Pancreas (tissue), 10 donors: ENCODE results near the gene TRMT44. TPM values are rescaled to one million over a fixed set of nuclear protein-coding genes. Genes with fewer than 3 reads are reported as not detected.

ENCODE experiments used
- ATAC-seq, 4 donors: fragments of 200-7000 bp; cut with Tn5 transposase; one replicate each; pipeline versions ENCODE4 v1.8.0 to v1.9.1; 2020; ENCODE audit warnings: mild to moderate bottlenecking in 4 of 4, moderate library complexity in 4 of 4
- DNase-seq, 6 donors: peaks; one replicate each; pipeline ENCODE4 v3.0.0-alpha.2; 2020
- FAIRE-seq: peaks from 2 replicates; lab custom pipeline; 2012; peaks lifted over from hg19 to GRCh38; lab: Jason Lieb, UNC
- H3K27ac ChIP-seq, 4 donors: fragments of 200-600 bp; sonication (generic); 1 replicate in 3 of 4; 2 replicates in 1 of 4; pipeline versions ENCODE4 v1.5.0 to v1.8.0; 2020
- H3K27me3 ChIP-seq, 4 donors: fragments of 200-600 bp; one replicate each; pipeline ENCODE4 v1.8.0; 2021
- H3K36me3 ChIP-seq, 3 donors: fragments of 200-600 bp; sonication (generic) in 1 of 3; one replicate each; pipeline versions ENCODE4 v1.5.0 to v1.8.0; 2020 to 2021
- H3K4me1 ChIP-seq, 3 donors: fragments of 200-600 bp; one replicate each; pipeline ENCODE4 v1.8.0; 2021
- H3K4me3 ChIP-seq, 4 donors: fragments of 200-600 bp; sonication (generic) in 2 of 4; one replicate each; pipeline versions ENCODE4 v1.5.0 to v1.8.0; 2020 to 2021
- H3K9me3 ChIP-seq, 4 donors: fragments of 200-600 bp; one replicate each; pipeline ENCODE4 v1.8.0; 2021
- WGBS, 2 donors: extraction: QIAGEN DNeasy Blood & Tissue Kit; methylation state at CpG; one replicate each; pipeline ENCODE4 v1.1.7; 2013; 5-methylcytosine and 5-hydroxymethylcytosine counted together
- intact Hi-C, 3 donors: fragments of 100-400 bp; cut with DNase I; formaldehyde crosslinking; loops; one replicate each; pipeline versions ENCODE4 v1.11.1 to v1.14.2; 2022
- polyA plus RNA-seq, 2 donors: library from polyadenylated mRNA; stranded (reverse); fragments of 200-250 nt; gene quantifications; one replicate each; pipeline ENCODE4 v1.2.3, GENCODE V29; 2013
- total RNA-seq, 6 donors: library from RNA; stranded (reverse); fragmentation: NEBNext Ultra II Directional in 4 of 6; extraction: Animal tissue kit (Norgen Biotek cat#: 25700) in 4 of 6; gene quantifications; one replicate each; pipeline versions ENCODE4 v1.2.1 to v1.2.4, GENCODE V29; 2021 to 2023
- TF ChIP-seq, protein P1 (sequence below), 4 donors: fragments of 200-600 bp; sonication (generic) in 3 of 4; IDR thresholded peaks; one replicate each; pipeline versions ENCODE4 v1.5.0 to v1.8.0; 2021; ENCODE audit warnings: antibody characterized with exemption in 4 of 4
- donor health status: healthy with polysubstance abuse.
- donor health status: DM: no; HTN: no; CAD: no; lungs with moderate emphysema.
- donor health status: DM: no; HTN: no; CAD: no.
- donor health status: control.
- donor health status: control.
- donor health status: Bipolar disorder and iron deficiency.
- donor health status: DM: yes; HTN: yes; CAD: no.
- donor health status: DM: no; HTN: no; CAD: no.
- donor health status: DM: no; HTN: no; CAD: no.
- donor health status: DM: yes; HTN: yes; CAD: no.

Gene TRMT44
- total and polyA plus RNA-seq, 8 donors = 6.1 to 14.0 (median 8.7) TPM

DNA sequence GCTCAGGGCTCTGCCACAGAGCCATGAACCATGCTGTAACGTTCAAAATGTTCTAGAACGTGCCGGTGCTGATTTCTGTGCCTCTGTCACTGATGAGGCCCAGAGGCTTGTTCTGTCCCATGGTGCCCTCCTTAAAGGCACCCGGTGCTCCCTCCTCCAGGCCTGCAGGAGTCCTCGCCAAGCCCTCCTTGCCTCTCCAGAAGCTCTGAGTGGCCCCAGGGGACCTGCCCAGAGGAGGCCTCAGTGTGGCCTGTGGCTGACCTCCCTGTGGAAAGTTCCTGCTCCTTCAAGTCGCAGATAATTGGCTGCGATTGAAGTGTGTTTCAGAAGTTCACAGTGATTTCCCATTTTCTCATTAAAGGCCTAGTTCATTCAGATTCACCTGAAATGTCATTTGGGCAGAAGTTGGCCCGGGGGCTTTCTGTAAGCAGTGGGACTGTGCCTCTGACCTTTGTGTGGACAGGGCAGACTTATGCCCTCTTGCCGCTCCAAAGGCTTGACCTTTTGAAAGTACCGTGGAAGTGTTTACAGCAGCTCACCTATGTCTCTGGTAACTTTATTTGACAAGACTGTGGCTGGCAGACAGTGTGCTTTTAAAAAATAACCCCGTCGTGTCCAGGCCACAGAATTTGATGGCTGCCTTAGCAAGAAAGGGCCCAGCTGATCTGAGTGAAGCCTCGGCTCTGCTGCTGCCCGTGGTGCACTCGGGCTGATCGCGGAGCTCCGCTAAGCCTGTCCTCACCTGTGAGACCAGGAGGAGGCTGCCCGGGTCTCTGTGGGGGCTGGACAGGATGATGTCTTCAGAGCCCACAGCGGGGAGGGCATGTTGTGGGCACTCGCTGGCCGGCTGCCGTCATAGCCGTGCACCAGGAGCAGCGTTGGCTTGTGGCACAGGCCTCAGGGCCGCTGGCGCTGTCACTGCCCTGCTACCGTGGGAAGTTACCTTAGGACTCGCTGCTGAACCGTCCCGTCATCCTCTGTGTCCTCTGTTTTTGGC, 25.3 kb downstream of the TRMT44 start:
- Histone ChIP-seq H3K9me3 (no peaks in the 10 kb centered on the region), H3K27me3 (no peaks in the 10 kb centered on the region), H3K4me1 (no peaks in the 10 kb centered on the region), H3K27ac (no peak overlapping the region), H3K4me3 (no peak overlapping the region), H3K36me3 (peaks cover 0 to 40% (median 0%) of the 10 kb centered on the region in 3 donors)
- DNase-seq (no peak), ATAC-seq (no peak), FAIRE-seq (no peak)
- intact Hi-C loops = loop anchor here in 2 of 3 donors (5.0 kb wide), 3 partner anchors 76 to 131 kb away; no protein-coding TSS in a partner anchor
- TF ChIP-seq, protein P1, sequence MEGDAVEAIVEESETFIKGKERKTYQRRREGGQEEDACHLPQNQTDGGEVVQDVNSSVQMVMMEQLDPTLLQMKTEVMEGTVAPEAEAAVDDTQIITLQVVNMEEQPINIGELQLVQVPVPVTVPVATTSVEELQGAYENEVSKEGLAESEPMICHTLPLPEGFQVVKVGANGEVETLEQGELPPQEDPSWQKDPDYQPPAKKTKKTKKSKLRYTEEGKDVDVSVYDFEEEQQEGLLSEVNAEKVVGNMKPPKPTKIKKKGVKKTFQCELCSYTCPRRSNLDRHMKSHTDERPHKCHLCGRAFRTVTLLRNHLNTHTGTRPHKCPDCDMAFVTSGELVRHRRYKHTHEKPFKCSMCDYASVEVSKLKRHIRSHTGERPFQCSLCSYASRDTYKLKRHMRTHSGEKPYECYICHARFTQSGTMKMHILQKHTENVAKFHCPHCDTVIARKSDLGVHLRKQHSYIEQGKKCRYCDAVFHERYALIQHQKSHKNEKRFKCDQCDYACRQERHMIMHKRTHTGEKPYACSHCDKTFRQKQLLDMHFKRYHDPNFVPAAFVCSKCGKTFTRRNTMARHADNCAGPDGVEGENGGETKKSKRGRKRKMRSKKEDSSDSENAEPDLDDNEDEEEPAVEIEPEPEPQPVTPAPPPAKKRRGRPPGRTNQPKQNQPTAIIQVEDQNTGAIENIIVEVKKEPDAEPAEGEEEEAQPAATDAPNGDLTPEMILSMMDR (IDR thresholded peaks at IDR 0.05) = no peak
- WGBS, 2 donors = 87 to 88% methylated on average over 31 of the region's 31 CpGs

DNA sequence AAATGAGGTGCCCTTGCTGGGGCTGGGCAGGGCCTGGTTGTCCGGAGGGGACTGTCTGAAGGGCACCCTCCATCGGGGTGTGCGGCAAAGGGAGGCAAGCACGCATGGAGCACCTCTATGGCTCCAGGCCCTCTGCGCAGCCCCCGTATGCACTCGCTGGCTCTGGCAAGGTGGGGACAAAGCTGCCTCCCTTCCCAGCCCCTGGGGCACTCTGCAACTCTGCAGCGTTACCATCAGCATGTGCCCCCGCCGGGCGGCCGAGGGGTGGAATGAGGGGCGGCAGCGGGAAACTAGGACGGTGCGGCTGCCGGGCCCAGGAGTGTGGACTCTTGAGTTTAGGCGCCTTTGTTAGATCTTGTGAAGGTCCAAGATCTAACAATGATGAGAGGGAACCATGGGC, 26.4 kb downstream of the TRMT44 start:
- ATAC-seq = no peak
- intact Hi-C loops = loop anchor here in 2 of 3 donors (5.0 kb wide), 3 partner anchors 75 to 130 kb away; no protein-coding TSS in a partner anchor

DNA sequence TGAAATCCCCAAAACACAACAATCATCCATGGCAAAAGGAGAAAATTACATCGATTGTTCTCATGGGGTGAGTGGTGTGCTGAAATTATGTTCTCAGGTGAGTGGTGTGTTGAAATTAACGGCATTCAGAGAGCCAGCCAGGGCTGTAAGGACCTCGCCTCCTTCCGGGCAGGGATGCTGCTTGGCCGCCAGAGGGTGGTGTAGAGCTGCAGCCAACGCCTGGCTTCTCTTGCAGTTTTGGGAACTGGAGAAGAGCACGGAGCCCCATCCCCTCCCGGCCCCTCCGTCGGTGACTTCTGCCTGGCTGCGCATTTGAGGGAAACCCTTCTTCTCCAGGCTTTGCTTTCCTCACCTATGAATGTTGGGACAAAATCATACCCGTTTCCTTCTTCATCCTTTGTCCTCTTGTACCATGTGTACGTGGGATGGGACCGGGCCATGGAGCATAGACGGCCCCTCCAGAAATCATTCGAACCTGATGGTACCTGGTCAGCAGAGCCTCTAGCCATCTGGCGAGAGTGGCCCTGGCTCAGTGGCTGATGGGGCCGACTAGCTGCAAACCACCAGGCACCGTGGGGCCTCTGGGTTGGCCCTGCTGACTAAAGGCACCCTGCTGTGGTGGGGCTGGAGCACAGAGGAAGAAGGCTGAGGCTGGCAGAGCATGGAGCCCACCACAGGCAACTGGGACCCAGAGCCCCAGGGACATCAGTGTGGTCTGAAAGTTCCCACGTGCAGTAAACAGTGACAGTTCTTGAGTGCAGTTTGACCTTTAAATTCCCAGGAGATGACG, 28.4 kb downstream of the TRMT44 start:
- no peak overlapping the region for H3K4me3 ChIP-seq
- DNase-seq (peak; percentile 41 to 84 (median 68)), FAIRE-seq (no peak), ATAC-seq (peak; percentile 68 to 87 (median 86))
- no peaks in the 10 kb centered on the region for H3K4me1 ChIP-seq
- TF ChIP-seq, protein P1 (IDR thresholded peaks at IDR 0.05) = peak; percentile 78 to 84 (median 81)
- H3K27ac ChIP-seq = no peak overlapping the region
- peaks cover 0 to 38% (median 0%) of the 10 kb centered on the region in 3 donors for H3K36me3 ChIP-seq
- no peaks in the 10 kb centered on the region for H3K27me3 ChIP-seq
- 56% methylated on average over 21 of the region's 21 CpGs for WGBS, 2 donors
- intact Hi-C loops = loop anchor here in 2 of 3 donors (5.0 kb wide), 3 partner anchors 73 to 128 kb away; no protein-coding TSS in a partner anchor
- H3K9me3 ChIP-seq = no peaks in the 10 kb centered on the region

More for the DNA sequence above, 26.4 kb downstream of the TRMT44 start:
- Histone ChIP-seq H3K27me3 (no peaks in the 10 kb centered on the region), H3K36me3 (peaks cover 0 to 40% (median 0%) of the 10 kb centered on the region in 3 donors), H3K4me1 (no peaks in the 10 kb centered on the region), H3K27ac (no peak overlapping the region), H3K4me3 (no peak overlapping the region), H3K9me3 (no peaks in the 10 kb centered on the region)
- 95 to 96% methylated on average over 18 of the region's 18 CpGs for WGBS, 2 donors
- TF ChIP-seq, protein P1 (IDR thresholded peaks at IDR 0.05) = no peak
- no peak for FAIRE-seq
- peak in 1 of 6 donors; percentile 65 for DNase-seq

DNA sequence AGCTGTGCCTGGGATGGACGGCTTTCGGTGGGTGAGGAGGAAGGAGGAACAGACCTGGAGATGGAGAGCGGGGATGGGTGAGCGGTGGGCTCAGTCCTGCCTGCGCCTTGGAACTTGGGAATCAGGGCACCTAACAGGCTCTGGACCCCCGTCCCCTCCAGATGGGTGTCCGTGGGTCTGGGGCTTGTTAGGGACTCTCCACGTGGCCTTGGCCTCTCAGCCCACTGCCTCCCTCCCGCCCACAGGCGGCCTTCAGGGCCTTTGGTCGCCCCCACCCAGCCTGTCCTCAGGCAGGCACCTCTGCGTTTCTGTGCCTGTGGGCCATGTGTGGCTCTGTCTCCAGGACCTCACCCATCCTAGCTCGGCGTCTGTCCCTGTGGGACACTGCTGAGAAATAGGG, 29.0 kb downstream of the TRMT44 start:
- H3K27me3 ChIP-seq = no peaks in the 10 kb centered on the region
- no peak overlapping the region for H3K4me3 ChIP-seq
- H3K9me3 ChIP-seq = no peaks in the 10 kb centered on the region
- FAIRE-seq (no peak), ATAC-seq (no peak), DNase-seq (peak in 2 of 6 donors; percentile 23 to 67)
- intact Hi-C loops = loop anchor here in 2 of 3 donors (5.0 kb wide), 3 partner anchors 73 to 128 kb away; no protein-coding TSS in a partner anchor
- no peak overlapping the region for H3K27ac ChIP-seq
- TF ChIP-seq, protein P1 (IDR thresholded peaks at IDR 0.05) = no peak
- no peaks in the 10 kb centered on the region for H3K4me1 ChIP-seq
- peaks cover 0 to 32% (median 0%) of the 10 kb centered on the region in 3 donors for H3K36me3 ChIP-seq
- WGBS, 2 donors = 92 to 93% methylated on average over 14 of the region's 14 CpGs
